Cardiac ventricle fibroblast (primary cell): Measurements from ENCODE around the gene LMTK2. TPM values are rescaled to one million over a fixed set of nuclear protein-coding genes. Genes with fewer than 3 reads are reported as not detected.

ENCODE experiments used
- total RNA-seq: library from RNA; depleted of rRNA; stranded (reverse); fragments of >200 nt; gene quantifications from 2 replicates; pipeline ENCODE4 v1.2.3, GENCODE V29; 2015

Gene LMTK2
- 6.4 and 7.3 TPM in 2 replicates for total RNA-seq

GRCh38 chr7:98106647-98107312 lies at the start of gene LMTK2:
LMTK2 (plus strand) TSS chr7:98106862; CDS start chr7:98107178, 316 bp downstream.

GRCh38 chr7:98211221-98211675 lies 104.6 kb downstream of the LMTK2 start, which contains the start of gene BHLHA15:
BHLHA15 (plus strand) TSS chr7:98211439; CDS start chr7:98212310, 871 bp downstream.

GRCh38 chr7:98251601-98252424 lies 145.2 kb downstream of the LMTK2 start, which contains the start of gene TECPR1:
TECPR1 (minus strand) TSS chr7:98252232; CDS start chr7:98246146, 6,086 bp downstream.

Other genes starting within 250 kb of the LMTK2 start
- 11.9 and 15.0 TPM in 2 replicates for gene ASNS, start 234.5 kb upstream of the LMTK2 start, total RNA-seq
- not detected in 2 replicates for gene OCM2, start 116.7 kb upstream of the LMTK2 start, total RNA-seq
- not detected in 2 replicates for gene BHLHA15, start 104.6 kb downstream of the LMTK2 start, total RNA-seq
- 17.6 and 18.8 TPM in 2 replicates for gene TECPR1, start 145.4 kb downstream of the LMTK2 start, total RNA-seq
- 52.4 and 61.9 TPM in 2 replicates for gene BRI3, start 174.8 kb downstream of the LMTK2 start, total RNA-seq